ENCODE results near the gene GTF3C2.

GTF3C2 gene

GRCh38 chr2:27376866-27377617, 20.5 kb upstream of the GTF3C2 start:
- no peak overlapping the region for H3K4me3 ChIP-seq (ENCODE audit: low read depth, low read length)
- TF ChIP-seq CTCF (IDR thresholded peaks at IDR 0.05; ENCODE audit: low read depth, low read length), result no peak

GRCh38 chr2:27376151-27376865, 19.7 kb upstream of the GTF3C2 start:
- H3K4me3 ChIP-seq (ENCODE audit: low read depth, low read length), result no peak overlapping the region
- TF ChIP-seq CTCF (IDR thresholded peaks at IDR 0.05; ENCODE audit: low read depth, low read length), result no peak

- H3K4me3 ChIP-seq (ENCODE audit: low read depth, low read length), result no peak overlapping the region
- TF ChIP-seq CTCF (IDR thresholded peaks at IDR 0.05; ENCODE audit: low read depth, low read length), result no peak
Observed at GRCh38 chr2:27375513-27376099, 19.0 kb upstream of the GTF3C2 start.

GRCh38 chr2:27373567-27373966, 17.0 kb upstream of the GTF3C2 start:
- H3K4me3 ChIP-seq (ENCODE audit: low read depth, low read length), result no peak overlapping the region
- no peak for TF ChIP-seq CTCF (IDR thresholded peaks at IDR 0.05; ENCODE audit: low read depth, low read length)

GRCh38 chr2:27372937-27373336, 16.4 kb upstream of the GTF3C2 start:
- TF ChIP-seq CTCF (IDR thresholded peaks at IDR 0.05; ENCODE audit: low read depth, low read length), result no peak
- no peak overlapping the region for H3K4me3 ChIP-seq (ENCODE audit: low read depth, low read length)

- TF ChIP-seq CTCF (IDR thresholded peaks at IDR 0.05; ENCODE audit: low read depth, low read length), result no peak
- peak overlapping the region; percentile 94 for H3K4me3 ChIP-seq (ENCODE audit: low read depth, low read length)
Observed at GRCh38 chr2:27370816-27371620, 14.5 kb upstream of the GTF3C2 start.
